HepG2 (cell line): Measurements from ENCODE around the gene WDR11. TPM values are rescaled to one million over a fixed set of nuclear protein-coding genes. Genes with fewer than 3 reads are reported as not detected.
A peak's percentile ranks its signal among the peaks of the same experiment; 100 is the strongest.

ENCODE experiments used
- AGO2 ChIP-seq: fragments of 200-400 bp; formaldehyde crosslinking; optimal IDR thresholded peaks from 2 replicates; pipeline ENCODE3; 2017; ENCODE audit warnings: mild to moderate bottlenecking, low read depth, low read length, moderate library complexity
- BCL6 ChIP-seq: IDR thresholded peaks from 2 replicates; pipeline ENCODE4 v1.6.1; 2016; ENCODE audit warnings: missing genetic modification reagents, missing compliant biosample characterization
- ELF1 ChIP-seq: sonication (generic); formaldehyde crosslinking; IDR thresholded peaks from 2 replicates; pipeline ENCODE4 v1.4.0; 2020; ENCODE audit warnings: missing genetic modification reagents
- FOXP1 ChIP-seq, 2 experiments: fragments of 450-650 bp in 1 of 2; IDR thresholded peaks; 2 replicates each; pipeline ENCODE4 v1.6.1; 2017 to 2018; ENCODE audit warnings: antibody characterized with exemption in 1 of 2
- HMGXB4 ChIP-seq, 2 experiments: sonication (generic) in 1 of 2; formaldehyde crosslinking in 1 of 2; IDR thresholded peaks; 2 replicates each; pipeline versions ENCODE4 v1.4.0 to v1.6.1; 2018 to 2020; ENCODE audit warnings: missing genetic modification reagents in 2 of 2, borderline replicate concordance in 1 of 2, low read depth in 1 of 2, mild to moderate bottlenecking in 1 of 2, missing biosample characterization in 1 of 2
- IRF1 ChIP-seq: sonication (generic); formaldehyde crosslinking; IDR thresholded peaks from 2 replicates; pipeline ENCODE4 v1.4.0; 2020; ENCODE audit warnings: low read depth, mild to moderate bottlenecking, missing genetic modification reagents
- MAF1 ChIP-seq: sonication (generic); formaldehyde crosslinking; IDR thresholded peaks from 2 replicates; pipeline ENCODE4 v1.5.0; 2020; ENCODE audit warnings: missing genetic modification reagents, borderline replicate concordance
- RFXAP ChIP-seq: sonication (generic); formaldehyde crosslinking; IDR thresholded peaks from 2 replicates; pipeline ENCODE4 v1.4.0; 2020; ENCODE audit warnings: missing genetic modification reagents, borderline replicate concordance
- SALL2 ChIP-seq: sonication (generic); formaldehyde crosslinking; IDR thresholded peaks from 2 replicates; pipeline ENCODE4 v1.8.1; 2023; ENCODE audit warnings: mild to moderate bottlenecking, missing genetic modification reagents, inconsistent platforms
- TEF ChIP-seq: sonication (generic); formaldehyde crosslinking; IDR thresholded peaks from 2 replicates; pipeline ENCODE4 v1.5.0; 2020; ENCODE audit warnings: missing genetic modification reagents
- ZMYM2 ChIP-seq: sonication (generic); formaldehyde crosslinking; IDR thresholded peaks from 2 replicates; pipeline ENCODE4 v1.8.0; 2022; ENCODE audit warnings: mild to moderate bottlenecking, missing genetic modification reagents
- ZNF124 ChIP-seq: sonication (generic); formaldehyde crosslinking; IDR thresholded peaks from 2 replicates; pipeline ENCODE4 v1.4.0; 2020; ENCODE audit warnings: missing genetic modification reagents
- ZNF142 ChIP-seq: sonication (generic); formaldehyde crosslinking; IDR thresholded peaks from 2 replicates; pipeline ENCODE4 v1.4.0; 2020; ENCODE audit warnings: missing genetic modification reagents
- ZNF556 ChIP-seq: sonication (generic); formaldehyde crosslinking; IDR thresholded peaks from 2 replicates; pipeline ENCODE4 v1.4.0; 2020; ENCODE audit warnings: mild to moderate bottlenecking, missing genetic modification reagents, borderline replicate concordance
- ZNF605 ChIP-seq: sonication (generic); formaldehyde crosslinking; IDR thresholded peaks from 2 replicates; pipeline ENCODE4 v1.8.0; 2022; ENCODE audit warnings: mild to moderate bottlenecking, missing genetic modification reagents
- ZNF761 ChIP-seq: sonication (generic); formaldehyde crosslinking; conservative IDR thresholded peaks from 2 replicates; pipeline ENCODE4 v1.4.0; 2020; ENCODE audit warnings: mild to moderate bottlenecking, missing genetic modification reagents
- ZSCAN20 ChIP-seq: sonication (generic); formaldehyde crosslinking; IDR thresholded peaks from 2 replicates; pipeline ENCODE4 v1.4.0; 2020; ENCODE audit warnings: missing genetic modification reagents, mild to moderate bottlenecking, borderline replicate concordance
- ZSCAN9 ChIP-seq: IDR thresholded peaks from 2 replicates; pipeline ENCODE4 v1.6.1; 2016; ENCODE audit warnings: borderline replicate concordance
- polyA plus RNA-seq, 8 experiments: library from polyadenylated mRNA; depleted of rRNA in 3 of 8; stranded (reverse) in 7 of 8; unstranded in 1 of 8; fragments of >200 nt; fragmentation: Illumina TruSeq in 4 of 8; extraction: Trizol in 4 of 8; gene quantifications; 2 replicates each; pipeline versions ENCODE4 v1.2.1 to v1.2.3, GENCODE V29; 2011 to 2016; ENCODE audit warnings: low read depth in 4 of 8, missing spikeins in 1 of 8, mixed read lengths in 1 of 8; ENCODE audit not compliant: insufficient read depth in 1 of 8
- total RNA-seq, 5 experiments: library from RNA; depleted of rRNA; stranded (reverse); fragments of >200 nt; fragmentation: Illumina TruSeq; extraction: Trizol; gene quantifications; 2 replicates each; pipeline ENCODE4 v1.2.3, GENCODE V29; 2016; ENCODE audit warnings: low read depth in 1 of 5

Gene WDR11
- total and polyA plus RNA-seq, 2 of the 13 experiments (the other 11 are each of a cell fraction or from before 2014, with no cell fraction given): 38.0 to 45.2 TPM

GRCh38 chr10:120850911-120851865 lies at the start of gene WDR11 (continued):
- TF ChIP-seq ZNF142 (CRISPR knock-in tag) (peak; percentile 85), TEF (CRISPR knock-in tag) (no peak), MAF1 (CRISPR knock-in tag) (0 out of 2 replicates have a peak, but pooled peaks have one; percentile 66), SALL2 (peak; percentile 90), ZNF761 (CRISPR knock-in tag) (peak; percentile 78; the same call in 1 of the 2 replicates), ZNF556 (peak; percentile 99), ZMYM2 (CRISPR knock-in tag) (no peak), ZNF605 (peak; percentile 54; the same call in 1 of the 2 replicates), ZNF124 (CRISPR knock-in tag) (peak; percentile 91), ZSCAN20 (CRISPR knock-in tag) (peak; percentile 66; the same call in 1 of the 2 replicates), AGO2 (peak; percentile 45), HMGXB4 (CRISPR knock-in tag; IDR thresholded peaks at IDR 0.05; ENCODE audit: borderline replicate concordance in 1 of 2, low read depth in 1 of 2) (peak; percentile 84 to 94; a peak in 3 of 4 replicates), ZSCAN9 (peak; percentile 67), FOXP1 (IDR thresholded peaks at IDR 0.05) (no peak), FOXP1 (CRISPR knock-in tag; IDR thresholded peaks at IDR 0.05) (peak; percentile 30; the same call in 1 of the 2 replicates), BCL6 (CRISPR knock-in tag) (peak; percentile 51), RFXAP (CRISPR knock-in tag) (peak; percentile 87), ELF1 (CRISPR knock-in tag) (peak; percentile 97), IRF1 (no peak)
